ENCODE measurements around the gene HIF3A. TPM values are rescaled to one million over a fixed set of nuclear protein-coding genes. Genes with fewer than 3 reads are reported as not detected.
"Not testable (repeated sequence)": the region's sequence is repeated elsewhere in the genome, so short reads cannot be mapped to it uniquely, and the experiment has no call there.

The HIF3A gene
- total RNA-seq, 2 donors from 2014 or later = 50.0 to 79.8 TPM

DNA sequence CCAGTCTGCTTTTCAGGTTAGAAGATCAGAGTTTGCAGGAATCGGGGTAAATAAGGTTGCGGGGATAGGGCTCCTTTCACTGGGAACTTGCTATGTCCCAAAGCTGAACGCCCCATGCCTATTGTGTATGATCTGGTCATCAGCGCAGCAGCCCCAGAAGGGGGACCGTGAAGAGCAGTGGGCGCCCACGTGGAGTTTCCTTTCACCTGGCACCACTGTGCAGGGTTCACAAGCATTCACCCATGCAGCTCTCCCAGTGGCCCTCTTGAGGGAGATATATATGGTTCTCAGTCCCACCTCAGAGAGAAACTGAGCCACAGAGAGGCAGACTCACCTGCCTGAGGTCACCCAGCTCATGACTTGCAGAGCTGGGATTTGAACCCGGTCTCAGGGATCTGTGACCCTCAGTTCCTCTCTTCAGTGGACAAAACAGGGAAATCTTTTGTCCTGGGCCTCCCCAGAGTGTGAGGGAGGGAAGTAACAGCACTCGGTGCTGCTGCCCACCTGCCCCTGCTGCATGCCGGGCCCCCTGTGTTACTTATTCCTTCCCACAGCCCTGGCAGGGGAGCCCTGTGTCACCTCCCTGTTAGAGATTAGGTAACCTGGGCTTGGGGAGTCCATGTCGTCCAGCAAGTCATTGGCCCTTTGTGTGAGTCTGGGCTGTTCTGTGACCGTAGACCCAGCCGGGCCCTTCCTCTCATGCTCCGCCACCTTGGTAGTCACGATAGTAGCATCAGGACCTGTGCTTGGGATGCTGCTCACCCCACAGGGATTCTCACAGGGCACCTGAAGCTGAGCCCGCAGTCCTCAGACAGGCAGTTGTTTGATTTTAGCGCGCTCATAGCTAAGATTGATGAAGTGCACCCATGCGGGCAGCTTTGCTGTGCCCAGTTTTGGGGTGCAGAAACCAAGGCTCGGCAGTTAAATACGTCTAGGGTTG, 78.0 kb downstream of the HIF3A start:
- intact Hi-C loops (cut with DNase I) = no loop called here
- DNase-seq (ENCODE audit: low spot score) = peak; percentile 71

DNA sequence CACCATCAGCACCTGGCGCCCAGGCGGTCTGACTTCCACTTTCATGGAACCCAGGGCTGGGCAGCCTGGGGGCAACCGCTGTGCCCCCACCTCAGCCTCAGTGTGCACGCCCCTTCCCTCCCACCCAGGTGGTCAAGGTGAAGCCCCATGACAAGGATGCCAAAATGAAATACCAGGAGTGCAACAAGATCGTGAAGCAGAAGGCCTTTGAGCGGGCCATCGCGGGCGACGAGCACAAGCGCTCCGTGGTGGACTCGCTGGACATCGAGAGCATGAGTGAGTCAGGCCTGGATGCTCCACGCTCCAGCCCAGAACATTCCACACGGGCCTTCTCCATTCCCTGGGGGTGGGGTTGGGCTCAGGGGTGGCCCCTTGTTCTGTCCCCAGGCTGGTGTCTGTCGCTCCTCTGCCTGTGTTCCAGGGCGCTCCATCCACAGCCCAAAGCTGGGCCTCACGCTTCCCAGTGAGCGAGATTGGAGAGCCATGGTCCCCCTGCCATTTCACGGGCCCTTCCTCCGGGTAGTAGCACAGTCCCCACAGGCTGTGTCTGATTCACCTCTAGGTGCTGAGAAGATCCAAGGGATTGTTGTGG, 78.7 kb downstream of the HIF3A start:
- peak; percentile 70 for DNase-seq (ENCODE audit: low spot score)
- intact Hi-C loops (cut with DNase I) = not testable (repeated sequence)

DNA sequence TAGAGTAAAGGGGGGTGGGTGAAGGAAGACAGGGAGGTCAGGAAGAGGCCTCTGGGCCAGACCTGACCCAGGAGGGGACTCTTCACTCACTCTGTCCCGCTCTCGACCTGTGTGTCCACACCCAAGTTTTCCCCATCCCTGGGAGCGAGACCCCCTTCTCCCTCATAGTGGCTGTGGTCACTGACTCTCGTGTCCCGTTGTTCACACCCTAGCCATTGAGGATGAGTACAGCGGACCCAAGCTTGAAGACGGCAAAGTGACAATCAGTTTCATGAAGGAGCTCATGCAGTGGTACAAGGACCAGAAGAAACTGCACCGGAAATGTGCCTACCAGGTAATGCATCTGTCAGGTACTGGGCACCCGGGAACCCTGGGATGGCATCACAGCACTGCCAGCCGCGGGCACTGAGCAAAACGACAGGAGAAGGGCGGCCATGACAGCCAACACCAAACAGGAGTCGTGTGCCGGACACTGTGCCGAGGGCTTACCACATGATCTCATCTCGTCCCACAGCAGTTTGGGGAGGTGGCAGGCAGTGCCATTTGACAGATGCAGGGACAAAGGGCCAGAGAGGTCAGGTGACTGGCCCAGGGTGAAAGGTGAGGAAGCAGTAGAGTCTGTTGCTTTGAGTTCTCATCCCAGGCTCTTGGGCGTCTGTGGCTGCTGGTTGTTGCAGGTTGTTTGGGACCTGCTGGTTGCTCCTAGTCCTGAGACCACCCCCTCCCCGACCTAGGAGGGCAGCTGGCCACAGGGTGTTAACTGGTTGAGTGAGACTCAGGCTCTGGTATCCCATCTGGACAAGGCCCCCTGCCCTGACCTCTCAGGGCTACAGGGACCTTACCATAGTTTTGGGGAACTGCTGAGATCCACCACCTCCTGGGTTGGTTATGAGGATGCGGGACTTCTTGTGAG, 79.7 kb downstream of the HIF3A start:
- DNase-seq (ENCODE audit: low spot score) = peak; percentile 73
- intact Hi-C loops (cut with DNase I) = no loop called here

DNA sequence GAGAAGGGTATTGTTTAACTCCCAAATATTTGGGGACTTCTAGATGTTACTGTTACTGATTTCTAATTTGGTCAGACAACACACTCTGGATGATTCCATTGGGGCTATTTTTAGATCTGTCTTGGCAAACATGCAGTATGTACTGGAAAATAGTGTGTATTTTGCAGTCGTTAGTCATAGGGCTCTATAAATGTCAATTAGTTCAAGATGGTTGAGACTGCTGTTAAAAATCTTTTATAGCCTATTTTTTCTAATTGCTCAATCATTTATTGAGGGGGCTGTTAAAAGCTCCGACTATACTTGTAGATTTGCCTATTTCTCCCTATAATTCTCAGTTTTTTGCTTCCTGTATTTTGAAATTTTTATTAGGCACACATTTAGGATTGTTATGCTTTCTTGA, 81.4 kb downstream of the HIF3A start:
- intact Hi-C loops (cut with DNase I) = no loop called here
- DNase-seq (ENCODE audit: low spot score) = no peak

GRCh38 chr19:46380690-46381089, 83.8 kb downstream of the HIF3A start:
- intact Hi-C loops (cut with DNase I) = no loop called here
- DNase-seq (ENCODE audit: low spot score) = no peak

GRCh38 chr19:46381346-46381745, 84.5 kb downstream of the HIF3A start:
- intact Hi-C loops (cut with DNase I) = no loop called here
- DNase-seq (ENCODE audit: low spot score) = no peak

GRCh38 chr19:46381756-46382345, 85.0 kb downstream of the HIF3A start:
- peak; percentile 57 for DNase-seq (ENCODE audit: low spot score)
- intact Hi-C loops (cut with DNase I) = no loop called here

GRCh38 chr19:46383171-46383815, 86.5 kb downstream of the HIF3A start:
- intact Hi-C loops (cut with DNase I) = no loop called here

GRCh38 chr19:46383846-46384245, 87.0 kb downstream of the HIF3A start:
- peak; percentile 59 for DNase-seq (ENCODE audit: low spot score)
- intact Hi-C loops (cut with DNase I) = no loop called here

More at GRCh38 chr19:46383171-46383815, 86.5 kb downstream of the HIF3A start:
- peak; percentile 70 for DNase-seq (ENCODE audit: low spot score)

- DNase-seq (ENCODE audit: low spot score) = peak; percentile 75
- intact Hi-C loops (cut with DNase I) = no loop called here
Observed at GRCh38 chr19:46384396-46384795, 87.6 kb downstream of the HIF3A start.

GRCh38 chr19:46385636-46386035, 88.8 kb downstream of the HIF3A start:
- peak; percentile 31 for DNase-seq (ENCODE audit: low spot score)
- intact Hi-C loops (cut with DNase I) = no loop called here

DNA sequence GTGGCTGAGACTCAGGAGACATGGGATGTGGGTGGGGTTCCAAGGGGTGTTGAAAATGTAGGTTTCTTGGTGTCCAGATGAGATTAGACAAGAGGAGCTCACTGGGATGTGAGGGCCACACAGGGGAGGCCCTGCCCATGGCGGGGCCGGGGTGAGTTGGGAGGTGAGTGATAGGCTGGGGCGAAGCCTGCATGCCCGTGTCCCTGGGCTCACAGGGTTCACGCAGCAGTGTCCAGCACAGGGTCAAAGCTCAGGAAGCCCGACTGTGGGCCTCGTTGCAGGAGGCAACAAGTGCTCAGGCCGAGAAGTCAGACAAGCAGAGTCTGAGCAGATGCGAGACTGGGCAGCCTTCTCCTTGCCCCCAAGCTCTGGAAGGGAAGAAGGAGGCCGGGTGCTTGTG, 89.3 kb downstream of the HIF3A start:
- intact Hi-C loops (cut with DNase I) = no loop called here
- peak; percentile 58 for DNase-seq (ENCODE audit: low spot score)

DNA sequence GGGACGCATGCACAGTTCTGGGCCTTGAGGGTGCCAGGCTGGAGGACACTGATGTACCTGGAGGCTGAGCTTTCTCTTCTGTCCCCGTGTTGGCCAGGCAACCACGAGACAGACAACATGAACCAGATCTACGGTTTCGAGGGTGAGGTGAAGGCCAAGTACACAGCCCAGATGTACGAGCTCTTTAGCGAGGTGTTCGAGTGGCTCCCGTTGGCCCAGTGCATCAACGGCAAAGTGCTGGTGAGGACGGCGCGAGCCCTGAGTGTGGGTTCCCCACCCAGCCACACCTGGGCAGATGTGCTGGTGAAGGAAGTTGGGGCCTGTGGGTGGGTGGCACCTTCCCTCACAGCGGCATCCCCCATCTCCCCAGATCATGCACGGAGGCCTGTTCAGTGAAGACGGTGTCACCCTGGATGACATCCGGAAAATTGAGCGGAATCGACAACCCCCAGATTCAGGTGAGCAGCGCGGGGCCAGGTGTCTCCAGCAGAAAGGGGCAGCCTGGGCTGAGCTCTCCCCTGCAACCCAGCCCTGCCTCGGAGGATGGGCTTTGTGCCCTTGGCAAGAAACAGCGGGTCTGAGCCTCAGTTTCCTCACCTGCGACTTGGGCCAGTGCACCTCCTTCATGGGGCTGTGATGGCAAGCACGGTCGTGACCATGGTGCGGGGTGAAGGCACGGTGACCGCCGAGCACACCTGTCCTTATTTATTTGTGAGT, 90.3 kb downstream of the HIF3A start:
- intact Hi-C loops (cut with DNase I) = no loop called here
- DNase-seq (ENCODE audit: low spot score) = peak; percentile 79

DNA sequence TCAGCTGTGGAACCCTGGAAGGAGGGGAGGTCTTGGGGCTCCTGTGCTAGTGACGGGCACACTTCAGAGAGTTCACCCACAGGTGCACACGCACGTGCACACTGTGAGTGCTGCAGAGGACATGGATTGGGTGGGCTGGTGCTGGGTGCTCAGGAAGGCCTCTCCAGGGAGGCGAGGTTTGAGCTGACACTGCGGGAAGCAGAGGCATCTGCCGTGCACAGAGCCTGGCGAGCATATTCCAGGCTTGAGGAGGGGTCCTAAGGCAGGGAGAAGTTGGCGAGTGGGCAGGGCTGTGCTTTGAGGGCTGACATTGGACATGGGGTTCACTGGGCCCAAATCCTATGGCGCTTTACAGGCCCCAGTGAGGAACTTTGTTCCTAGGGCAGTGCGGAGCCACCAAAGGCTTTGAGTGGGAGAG, 90.9 kb downstream of the HIF3A start:
- intact Hi-C loops (cut with DNase I) = no loop called here
- DNase-seq (ENCODE audit: low spot score) = peak; percentile 59

GRCh38 chr19:46388311-46389095, 91.7 kb downstream of the HIF3A start:
- DNase-seq (ENCODE audit: low spot score) = peak; percentile 75
- intact Hi-C loops (cut with DNase I) = no loop called here

DNA sequence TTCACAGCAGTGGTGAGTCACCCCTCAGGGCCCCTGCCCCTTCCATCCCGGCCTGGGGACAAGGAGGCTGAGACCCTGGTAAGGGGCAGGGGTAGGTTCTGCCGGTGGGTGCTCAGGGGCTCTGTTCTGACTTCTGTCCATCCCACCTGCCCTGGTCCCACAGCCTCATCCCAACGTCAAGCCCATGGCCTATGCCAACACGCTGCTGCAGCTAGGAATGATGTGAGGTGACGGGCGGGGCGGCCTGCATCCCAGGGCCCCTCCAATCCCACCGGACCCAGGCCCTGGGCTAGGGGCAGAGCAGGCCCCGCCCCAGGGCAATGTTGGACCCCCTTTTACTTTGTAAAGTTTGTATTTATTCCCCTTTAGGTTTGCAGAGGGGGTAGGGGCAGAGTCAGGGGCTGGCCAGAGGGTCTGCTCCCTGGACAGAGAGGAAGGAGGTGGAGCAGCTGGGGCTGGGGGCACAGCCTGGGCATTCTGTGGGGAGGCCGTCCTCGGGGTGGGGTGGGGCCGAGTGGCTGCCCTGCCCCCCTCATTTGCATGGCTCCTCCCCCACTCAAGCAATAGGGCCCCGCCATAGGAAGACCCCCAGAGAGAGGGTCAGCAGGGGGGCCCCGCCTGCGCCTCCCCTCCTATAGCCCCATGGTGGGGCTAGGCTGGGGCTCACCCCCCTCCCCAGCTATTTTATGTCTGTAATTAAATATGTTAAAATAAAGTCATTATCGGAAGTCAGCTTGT, 93.4 kb downstream of the HIF3A start:
- peak; percentile 74 for DNase-seq (ENCODE audit: low spot score)
- intact Hi-C loops (cut with DNase I) = loop anchor here (5.0 kb wide), 2 partner anchors 102 to 108 kb away; no protein-coding TSS in a partner anchor

GRCh38 chr19:46390866-46391265, 94.0 kb downstream of the HIF3A start:
- intact Hi-C loops (cut with DNase I) = loop anchor here (5.0 kb wide), 2 partner anchors 101 to 109 kb away; no protein-coding TSS in a partner anchor
- peak; percentile 88 for DNase-seq (ENCODE audit: low spot score)

All from posterior vena cava (tissue), 2 donors.